NCI-H1105 treated with DMSO at 0.1 percent for 48 hours (cell line): Measurements from ENCODE around the gene B4GALT3.
A peak's percentile ranks its signal among the peaks of the same experiment; 100 is the strongest.

Source experiments
- DNase-seq: peaks from one replicate; lab custom pipeline; 2025; lab: John Stamatoyannopoulos, UW

B4GALT3 gene

DNA sequence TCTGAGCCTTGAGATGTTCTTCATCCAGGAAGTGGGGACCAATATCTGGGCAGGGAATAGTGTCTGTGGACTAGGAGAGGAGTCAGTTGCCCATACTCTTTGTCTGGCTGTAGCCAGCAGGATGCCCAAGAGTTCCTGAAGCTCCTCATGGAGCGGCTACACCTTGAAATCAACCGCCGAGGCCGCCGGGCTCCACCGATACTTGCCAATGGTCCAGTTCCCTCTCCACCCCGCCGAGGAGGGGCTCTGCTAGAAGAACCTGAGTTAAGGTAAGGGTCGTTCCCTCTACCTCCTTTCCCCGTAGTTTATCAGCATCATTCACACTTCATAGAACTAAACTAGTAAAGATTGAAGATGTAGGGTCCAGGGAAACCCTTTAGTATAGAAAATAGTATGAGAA, 14.5 kb downstream of the B4GALT3 start:
- DNase-seq = no peak

DNA sequence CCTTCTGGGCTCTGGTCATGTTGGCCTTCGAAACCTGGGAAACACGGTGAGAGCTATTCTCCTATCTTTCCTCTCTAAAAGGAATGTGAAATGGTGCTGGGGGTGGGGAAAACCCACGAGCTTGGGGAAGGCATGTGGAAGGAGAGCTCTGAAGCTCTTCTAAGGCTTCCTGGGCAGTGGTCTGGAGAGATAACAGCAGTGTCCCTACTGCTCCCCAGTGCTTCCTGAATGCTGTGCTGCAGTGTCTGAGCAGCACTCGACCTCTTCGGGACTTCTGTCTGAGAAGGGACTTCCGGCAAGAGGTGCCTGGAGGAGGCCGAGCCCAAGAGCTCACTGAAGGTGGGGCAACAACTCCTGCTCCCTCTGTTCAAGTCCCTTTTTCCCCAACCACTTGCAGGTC, 15.3 kb downstream of the B4GALT3 start:
- no peak for DNase-seq

DNA sequence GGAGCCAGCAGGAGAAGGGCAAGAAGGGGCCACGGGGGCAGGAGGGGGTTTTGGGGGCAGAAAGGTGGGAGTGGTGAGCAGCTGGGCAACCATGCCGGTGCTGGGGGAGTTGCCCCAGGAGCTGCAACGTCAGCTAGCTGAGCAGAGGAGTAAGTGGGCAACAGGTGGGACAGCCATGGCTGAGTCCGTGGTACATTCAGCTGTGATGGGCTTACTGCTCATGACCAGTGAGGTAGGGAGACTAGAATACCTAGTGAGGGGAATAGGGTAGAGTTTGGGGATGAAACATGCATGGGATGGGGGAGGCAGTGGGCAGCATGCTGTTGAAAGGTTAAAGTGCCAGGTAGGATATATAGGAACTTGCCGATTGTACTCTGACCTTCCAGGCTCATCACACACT, 15.7 kb downstream of the B4GALT3 start:
- no peak for DNase-seq

DNA sequence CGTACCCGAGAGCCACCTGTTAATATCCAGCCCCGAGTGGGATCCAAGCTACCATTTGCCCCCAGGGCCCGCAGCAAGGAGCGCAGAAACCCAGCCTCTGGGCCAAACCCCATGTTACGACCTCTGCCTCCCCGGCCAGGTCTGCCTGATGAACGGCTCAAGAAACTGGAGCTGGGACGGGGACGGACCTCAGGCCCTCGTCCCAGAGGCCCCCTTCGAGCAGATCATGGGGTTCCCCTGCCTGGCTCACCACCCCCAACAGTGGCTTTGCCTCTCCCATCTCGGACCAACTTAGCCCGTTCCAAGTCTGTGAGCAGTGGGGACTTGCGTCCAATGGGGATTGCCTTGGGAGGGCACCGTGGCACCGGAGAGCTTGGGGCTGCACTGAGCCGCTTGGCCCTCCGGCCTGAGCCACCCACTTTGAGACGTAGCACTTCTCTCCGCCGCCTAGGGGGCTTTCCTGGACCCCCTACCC, 16.6 kb downstream of the B4GALT3 start:
- no peak for DNase-seq

DNA sequence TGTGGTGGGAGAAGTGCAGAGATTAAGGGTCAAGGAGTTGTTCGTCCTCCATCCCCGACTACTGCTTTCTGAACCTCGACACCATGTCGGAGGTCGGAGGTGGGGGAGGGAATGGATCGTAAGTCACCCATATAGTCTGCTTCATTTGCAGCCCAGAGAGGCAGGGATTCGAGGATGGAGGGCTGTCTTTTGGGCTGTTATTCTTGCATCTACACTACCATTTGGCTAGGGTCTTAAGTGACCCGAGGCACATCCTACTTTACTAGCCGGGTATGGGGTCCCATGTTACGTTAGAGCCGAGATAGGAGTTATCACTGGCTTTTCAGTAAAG, 17.4 kb downstream of the B4GALT3 start:
- DNase-seq = no peak

DNA sequence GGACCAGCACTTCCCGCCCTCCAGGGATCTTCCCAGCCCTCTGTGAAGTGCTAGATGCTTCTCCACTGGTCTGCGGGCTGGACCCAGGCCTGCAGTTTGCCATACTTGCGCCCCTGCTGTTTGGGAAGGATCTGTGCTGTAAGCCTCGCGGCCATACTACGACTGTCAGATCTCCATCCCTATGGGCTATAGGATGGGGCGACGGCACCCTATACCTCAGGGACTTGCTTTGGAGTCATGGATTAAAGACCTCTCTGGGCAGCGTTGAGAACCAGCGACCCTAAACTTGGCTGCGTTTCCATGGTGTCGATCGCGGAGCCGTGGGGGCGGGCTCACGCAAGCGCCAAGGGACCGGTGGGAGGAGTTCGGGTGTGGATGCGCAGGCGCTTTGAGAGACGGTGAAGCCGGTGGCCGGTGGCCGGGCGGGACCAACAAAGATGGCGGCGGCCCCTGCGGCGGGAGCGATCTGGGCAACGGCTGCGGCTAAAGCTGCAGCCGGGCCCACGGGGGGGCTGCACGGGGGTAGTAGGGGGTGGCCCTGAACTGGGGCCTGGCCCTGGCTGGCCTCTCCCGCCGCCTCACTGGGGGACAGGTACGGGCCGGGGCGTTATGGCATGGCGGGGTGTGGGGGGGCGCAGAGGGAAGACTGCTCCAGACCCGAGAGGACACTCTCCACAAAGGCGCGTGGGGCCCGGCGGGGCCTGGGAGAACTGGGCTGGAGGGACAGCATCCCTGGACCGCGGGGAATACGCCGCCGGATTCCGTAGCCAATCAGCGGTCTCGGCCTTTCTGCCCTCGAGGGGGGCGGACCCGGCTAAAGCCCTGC, 18.0 kb downstream of the B4GALT3 start, which contains the start of gene USP21:
TSS of gene USP21 (plus strand) at position 414 of the 826 bp plus-strand sequence. CDS start 1,141 bp downstream, outside the sequence.
- DNase-seq = peak; percentile 91

DNA sequence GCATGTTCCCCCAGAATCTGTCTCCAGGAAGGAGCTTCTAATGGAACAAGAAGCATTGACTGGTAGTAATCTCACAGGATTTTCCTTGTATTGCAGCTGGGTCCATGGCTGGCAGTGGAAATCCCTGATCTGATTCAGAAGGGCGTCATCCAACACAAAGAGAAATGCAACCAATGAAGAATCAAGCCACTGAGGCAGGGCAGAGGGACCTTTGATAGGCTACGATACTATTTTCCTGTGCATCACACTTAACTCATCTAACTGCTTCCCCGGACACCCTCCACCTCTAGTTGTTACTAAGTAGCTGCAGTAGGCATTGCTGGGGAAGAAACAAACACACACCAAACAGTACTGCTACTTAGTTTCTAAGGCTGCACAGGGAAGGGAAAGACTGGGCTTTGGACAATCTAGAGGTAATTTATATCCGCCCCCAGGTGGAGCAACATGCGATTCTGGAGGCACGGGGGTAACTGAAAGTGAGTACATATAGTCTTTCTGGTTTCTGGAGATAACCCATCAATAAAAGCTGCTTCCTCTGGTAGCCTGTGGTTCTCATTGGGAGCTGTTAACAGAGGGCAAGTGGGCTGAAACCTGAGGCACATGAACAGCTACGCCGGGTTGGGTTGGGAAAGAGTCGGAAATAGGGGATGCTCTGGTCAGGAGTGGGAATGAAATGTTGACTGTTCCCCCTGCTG, 18.8 kb downstream of the B4GALT3 start:
- DNase-seq = no peak

DNA sequence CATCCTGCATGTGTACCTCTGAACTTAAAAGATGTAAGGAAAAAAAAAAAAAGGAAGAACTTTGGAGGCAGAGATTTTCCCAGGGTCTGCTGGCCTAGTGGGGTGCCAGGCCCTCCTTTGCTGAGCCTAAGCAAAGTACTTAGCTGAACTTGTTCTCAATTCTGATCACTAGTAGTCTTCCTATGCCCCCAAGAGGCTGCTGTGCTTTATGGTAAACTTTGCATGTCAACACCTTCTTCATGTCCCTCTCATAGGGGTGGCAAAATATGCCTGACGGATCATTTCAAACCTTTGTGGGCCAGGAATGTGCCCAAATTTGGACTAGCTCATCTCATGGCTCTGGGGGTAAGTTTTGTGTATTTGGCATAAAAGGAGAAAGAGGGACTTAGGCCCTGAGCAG, 19.4 kb downstream of the B4GALT3 start:
- no peak for DNase-seq

DNA sequence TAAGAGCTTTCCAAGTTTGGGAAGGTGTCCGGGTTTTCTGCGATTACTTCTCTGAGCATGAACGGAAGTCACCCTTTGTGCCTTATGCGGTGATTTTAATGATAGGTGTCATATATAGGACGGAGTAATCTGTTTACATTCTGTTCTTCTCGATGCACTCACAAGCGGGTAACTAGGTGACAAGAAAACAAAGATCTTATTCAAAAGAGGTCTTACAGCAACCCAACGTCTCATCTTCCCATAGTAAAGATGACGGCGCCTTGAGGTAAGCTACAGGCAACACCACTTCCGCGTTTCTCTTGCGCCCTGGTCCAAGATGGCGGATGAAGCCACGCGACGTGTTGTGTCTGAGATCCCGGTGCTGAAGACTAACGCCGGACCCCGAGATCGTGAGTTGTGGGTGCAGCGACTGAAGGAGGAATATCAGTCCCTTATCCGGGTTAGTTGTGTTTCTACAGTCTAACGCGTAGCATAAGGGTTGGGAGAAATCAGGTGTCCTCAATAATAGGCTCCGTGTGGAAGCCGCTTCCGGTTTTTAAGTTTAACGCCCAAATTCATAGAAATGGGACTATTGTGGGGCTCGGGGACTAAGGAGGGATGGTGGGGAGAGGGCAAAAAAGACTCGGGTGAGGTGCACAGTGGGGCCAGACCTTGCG, 23.5 kb downstream of the B4GALT3 start, which contains the start of gene UFC1:
TSS of gene UFC1 (plus strand) at position 297 of the 656 bp plus-strand sequence. CDS start at position 317, 20 bp downstream.
- peak; percentile 93 for DNase-seq

DNA sequence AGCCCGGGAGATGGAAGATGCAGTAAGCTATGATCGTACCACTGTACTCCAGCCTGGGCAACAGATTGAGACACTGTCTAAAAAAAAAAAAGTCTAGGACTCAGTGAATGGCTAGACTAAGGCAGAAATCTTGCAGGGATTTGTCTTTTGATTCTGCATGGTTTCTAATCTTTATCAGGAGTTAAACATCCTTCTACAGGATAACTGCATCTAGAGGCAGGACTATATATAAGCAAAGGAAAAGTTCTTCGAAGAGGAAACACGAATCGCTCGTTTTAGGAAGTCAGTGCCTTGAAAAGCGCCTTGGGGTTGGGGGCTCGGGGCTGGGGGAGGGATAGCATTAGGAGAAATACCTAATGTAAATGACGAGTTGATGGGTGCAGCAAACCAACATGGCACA, 24.1 kb downstream of the B4GALT3 start:
- DNase-seq = no peak

DNA sequence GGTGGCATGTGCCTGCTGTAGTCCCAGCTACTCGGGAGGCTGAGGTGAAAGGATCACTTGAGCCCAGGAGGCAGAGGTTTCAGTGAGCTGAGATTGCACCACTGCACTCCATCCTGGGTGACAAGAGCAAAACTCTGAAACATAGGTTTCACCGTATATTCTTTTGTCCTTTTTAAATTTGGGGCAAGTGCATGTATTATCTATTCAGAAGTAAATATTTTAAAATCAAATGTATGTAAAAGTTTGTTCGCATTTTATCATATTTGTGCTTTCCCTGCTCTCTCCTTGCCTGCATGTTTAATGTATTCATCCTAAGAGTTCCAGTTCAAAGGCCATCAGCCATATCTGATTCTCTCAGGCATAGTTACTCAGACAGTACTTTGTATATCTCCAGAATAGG, 31.5 kb downstream of the B4GALT3 start:
- DNase-seq = no peak

DNA sequence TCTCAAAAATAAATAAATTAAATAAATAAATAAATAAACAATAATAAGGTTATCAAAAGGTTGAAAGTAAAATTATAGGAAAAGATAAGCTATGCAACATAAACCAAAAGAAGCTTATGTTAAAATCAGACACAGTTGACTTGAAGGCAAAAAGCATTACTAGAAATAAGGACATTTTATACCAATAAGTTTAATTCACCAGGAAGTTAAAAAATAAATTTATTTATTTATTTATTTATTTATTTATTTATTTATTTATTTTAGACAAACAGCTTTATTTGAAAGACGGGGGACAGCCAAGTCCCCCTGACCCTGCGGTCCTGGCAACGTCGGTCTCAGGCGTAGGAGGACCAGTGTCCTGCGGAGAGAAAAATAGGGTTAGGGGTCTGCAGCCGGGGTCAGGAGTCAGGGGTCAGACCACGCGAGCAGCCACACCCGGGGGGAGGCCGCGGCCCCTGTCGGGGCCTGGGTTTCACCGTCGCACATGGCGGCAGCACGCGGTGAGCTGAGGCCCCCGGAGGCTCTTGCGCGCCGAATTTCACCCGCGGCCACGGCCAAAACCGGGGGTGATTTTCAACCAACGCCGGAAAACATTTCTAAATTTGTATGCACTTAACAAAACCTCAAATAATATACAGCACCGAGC, 36.4 kb downstream of the B4GALT3 start:
- DNase-seq = no peak

DNA sequence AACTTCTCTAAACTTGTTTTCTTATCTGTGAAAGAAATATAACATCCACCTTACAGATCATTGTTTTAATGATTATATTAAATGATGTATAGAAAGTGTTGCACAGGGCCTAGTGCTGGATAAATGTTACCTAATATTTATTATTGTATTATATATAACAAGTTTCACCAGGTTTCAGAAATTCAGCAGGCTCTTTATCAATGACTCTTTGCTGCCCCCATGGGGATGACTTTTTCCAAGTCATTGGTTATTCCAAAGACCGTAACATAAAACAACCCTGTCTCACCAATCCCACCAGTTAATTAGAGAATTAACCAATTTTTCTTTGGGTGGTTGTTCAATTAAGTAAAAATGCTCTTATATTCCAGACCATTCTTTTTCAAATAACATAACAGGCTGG, 37.5 kb downstream of the B4GALT3 start:
- peak; percentile 59 for DNase-seq

DNA sequence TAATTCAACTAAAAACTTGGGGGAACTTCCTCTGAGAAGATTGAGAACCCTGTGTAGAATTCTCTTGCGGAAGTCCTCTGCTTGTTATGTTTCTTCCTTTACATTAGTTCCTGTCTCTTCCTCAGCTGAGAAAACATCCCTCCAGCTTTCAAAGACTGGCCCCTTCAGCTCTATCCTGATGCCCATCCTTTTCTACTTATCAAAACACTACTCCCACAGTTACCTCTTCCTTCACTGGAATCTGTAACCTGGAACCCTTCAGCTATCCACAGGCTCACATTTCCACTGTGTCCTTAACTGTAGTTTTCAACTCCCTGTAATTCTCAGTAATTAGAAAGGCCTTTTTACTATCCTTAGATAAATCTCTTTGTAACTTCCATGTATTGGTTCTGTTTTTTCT, 38.9 kb downstream of the B4GALT3 start:
- no peak for DNase-seq

DNA sequence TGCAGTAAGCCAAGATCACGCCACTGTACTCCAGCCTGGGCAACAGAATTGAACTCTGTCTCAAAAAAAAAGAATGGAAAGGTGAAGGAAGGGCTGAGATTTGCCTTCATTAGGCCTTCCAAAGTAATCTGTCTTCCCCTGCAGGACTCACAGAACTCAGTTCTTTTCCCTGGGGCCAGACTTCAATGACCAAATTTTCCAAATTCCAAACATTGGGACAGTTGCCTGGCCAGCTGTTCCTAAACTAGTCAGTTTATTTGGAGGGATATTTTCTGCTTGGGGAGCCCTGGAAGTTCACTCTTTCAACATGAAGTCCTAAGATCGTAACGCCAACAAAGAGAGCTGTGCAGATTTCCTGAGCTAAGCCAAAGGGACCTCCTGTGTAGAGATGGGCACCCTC, 39.4 kb downstream of the B4GALT3 start:
- DNase-seq = no peak

DNA sequence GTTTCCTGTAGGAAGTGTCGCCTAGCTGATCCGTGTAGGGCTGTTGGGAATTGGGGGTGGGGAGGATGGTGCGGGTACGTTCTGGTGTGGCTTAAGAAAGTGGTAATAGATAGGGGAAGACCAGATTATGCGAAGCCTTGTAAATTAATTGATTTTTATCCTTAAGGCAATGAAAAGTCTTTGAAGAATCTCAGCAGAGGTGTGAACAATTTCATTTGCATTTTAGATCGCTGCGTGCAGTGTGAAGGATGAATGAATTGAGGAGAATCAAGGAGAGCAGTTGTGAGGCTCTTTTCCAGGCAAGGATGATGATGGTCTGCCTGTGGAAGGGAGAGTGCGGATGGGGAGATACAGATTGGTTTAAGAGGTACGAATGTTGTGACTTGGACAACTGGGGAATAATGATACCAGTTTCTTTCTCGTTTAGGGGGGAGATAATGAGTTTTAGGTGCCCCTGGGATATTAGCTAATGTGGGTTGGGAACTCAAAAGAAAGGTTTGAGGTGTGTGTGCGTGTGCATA, 44.0 kb downstream of the B4GALT3 start:
- no peak for DNase-seq

DNA sequence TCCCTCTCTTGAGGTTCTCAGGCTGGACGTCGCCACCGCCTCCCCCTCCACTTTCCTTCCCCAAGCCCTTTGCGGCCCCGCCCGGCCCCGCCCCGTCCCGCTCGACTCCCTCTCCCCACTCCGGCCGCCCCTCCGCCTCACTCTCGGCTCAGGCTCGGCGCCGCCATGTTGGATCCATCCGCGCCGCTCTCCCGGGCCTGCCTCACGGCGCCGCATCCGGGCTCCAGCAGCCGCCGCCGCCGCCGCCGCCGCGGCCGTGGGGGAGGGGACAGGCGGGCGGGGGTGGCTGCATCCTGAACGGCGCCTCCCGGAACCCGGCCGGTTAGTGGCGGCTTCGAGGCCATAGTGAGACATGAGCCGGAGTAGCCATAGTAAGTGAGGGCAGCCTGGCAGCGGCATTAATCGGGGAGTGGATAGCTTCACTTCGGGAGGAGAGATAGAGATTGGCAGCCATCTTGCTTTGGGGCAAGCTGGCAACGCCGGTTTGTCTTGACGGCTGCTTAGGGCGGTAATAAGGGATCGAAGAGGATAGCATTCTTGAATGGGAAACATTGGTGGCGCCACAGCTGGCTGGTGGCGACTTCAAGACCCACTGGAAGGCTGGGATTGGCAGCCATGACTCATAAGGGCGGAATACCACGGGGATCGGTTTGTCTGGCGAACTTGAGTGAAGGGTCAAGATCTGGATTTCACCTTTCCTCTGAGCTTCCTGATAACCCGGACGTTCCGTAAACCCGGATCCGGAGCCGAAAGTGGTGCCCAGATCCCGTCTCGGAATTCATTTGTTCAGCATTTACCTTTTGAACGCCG, 44.7 kb downstream of the B4GALT3 start, which contains the start of gene DEDD:
TSS of gene DEDD (minus strand) at position 258 of the 810 bp plus-strand sequence. CDS start 8,205 bp downstream, outside the sequence.
- DNase-seq = peak; percentile 99

DNA sequence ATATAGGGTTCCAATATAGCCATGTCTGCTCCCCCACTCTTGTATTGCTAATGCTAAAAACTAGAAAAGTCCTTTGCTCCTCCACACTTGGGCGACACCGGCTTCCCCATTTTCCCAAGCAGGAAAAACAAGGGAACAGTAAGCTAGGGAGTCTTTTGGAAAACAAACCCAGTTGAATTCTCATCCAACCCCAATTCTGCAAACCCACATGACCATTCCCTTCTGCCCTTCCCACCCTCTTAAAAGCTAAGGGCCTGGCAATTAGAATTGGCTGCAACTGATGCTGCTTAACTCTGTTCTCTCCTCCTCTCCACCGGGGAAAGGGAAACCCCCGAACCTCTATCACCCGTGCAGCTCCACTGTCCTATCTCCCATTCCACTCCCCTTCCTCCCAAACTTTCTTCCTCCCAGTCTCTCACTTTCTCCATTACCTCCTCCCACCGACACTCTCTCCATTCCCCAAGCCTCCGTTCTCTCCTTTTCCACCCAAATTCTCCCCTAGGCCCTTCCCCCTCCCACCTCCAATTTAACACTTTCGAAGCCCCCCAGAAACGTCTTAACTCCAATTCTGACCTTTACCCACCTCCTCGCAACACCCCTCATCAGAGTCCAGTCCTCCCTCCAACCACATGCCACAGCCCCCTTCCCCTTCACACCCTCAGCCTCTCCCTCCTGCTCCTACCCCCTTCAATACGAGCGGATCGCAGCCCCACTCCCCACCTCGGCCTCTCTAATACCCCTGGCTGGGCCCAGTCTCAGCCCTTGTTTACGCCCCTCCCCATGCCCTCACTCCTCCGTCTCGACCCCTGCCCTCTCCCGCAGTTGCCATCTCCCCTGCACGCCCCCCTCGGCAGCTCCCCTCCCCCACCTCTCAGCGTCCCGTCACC, 45.5 kb downstream of the B4GALT3 start:
- no peak for DNase-seq

DNA sequence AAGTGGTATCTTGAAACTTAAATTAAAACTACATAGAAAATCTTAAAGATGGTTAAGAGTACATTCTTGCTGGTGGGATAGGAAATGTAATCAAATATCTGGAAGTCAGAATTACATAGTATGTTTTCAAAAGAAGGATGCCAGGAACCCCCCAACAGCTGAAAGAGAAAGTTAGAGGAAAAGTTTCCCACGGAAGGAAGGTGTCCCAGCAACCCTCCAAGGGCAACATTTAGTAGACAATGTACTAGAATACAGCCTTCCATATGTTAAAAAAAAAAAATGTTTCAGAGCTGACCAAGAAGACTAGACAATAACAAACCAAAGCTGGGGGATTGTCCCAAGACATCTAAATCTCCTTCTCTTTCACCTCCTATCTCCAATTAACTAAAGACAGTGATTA, 47.0 kb downstream of the B4GALT3 start:
- DNase-seq = no peak
